Neural progenitor cell (in vitro differentiated cells): ENCODE results near the gene SKI. TPM values are rescaled to one million over a fixed set of nuclear protein-coding genes. Genes with fewer than 3 reads are reported as not detected.

ENCODE experiments used
- DNase-seq: peaks from one replicate; pipeline ENCODE4 v3.0.0-alpha.2; 2016; ENCODE audit warnings: low spot score
- H2AFZ ChIP-seq: fragments of 200-600 bp; sonication (generic); replicated peaks from 2 replicates; pipeline ENCODE4 v1.6.1; 2016; ENCODE audit warnings: antibody characterized with exemption
- H3F3A ChIP-seq: fragments of 200-600 bp; sonication (generic); 2 replicates; pipeline ENCODE4 v1.6.1; 2016; ENCODE audit warnings: antibody characterized with exemption, low read depth
- H3K27ac ChIP-seq: fragments of 200-600 bp; sonication (generic); 2 replicates; pipeline ENCODE4 v1.5.1; 2016; ENCODE audit warnings: mild to moderate bottlenecking
- H3K27me3 ChIP-seq: fragments of 200-600 bp; sonication (generic); 2 replicates; pipeline ENCODE4 v1.6.1; 2016; ENCODE audit warnings: mild to moderate bottlenecking, moderate library complexity
- H3K36me3 ChIP-seq: fragments of 200-600 bp; sonication (generic); 2 replicates; pipeline ENCODE4 v1.5.1; 2016
- H3K4me1 ChIP-seq: fragments of 200-600 bp; sonication (generic); 2 replicates; pipeline ENCODE4 v1.6.1; 2016; ENCODE audit warnings: mixed run types
- H3K4me2 ChIP-seq: fragments of 200-600 bp; sonication (generic); 2 replicates; pipeline ENCODE4 v1.6.1; 2016
- H3K4me3 ChIP-seq: fragments of 200-600 bp; sonication (generic); 2 replicates; pipeline ENCODE4 v1.5.1; 2016
- H3K79me2 ChIP-seq: fragments of 200-600 bp; sonication (generic); 2 replicates; pipeline ENCODE4 v1.6.1; 2016; ENCODE audit warnings: low read depth
- H3K9ac ChIP-seq: fragments of 200-600 bp; sonication (generic); 2 replicates; pipeline ENCODE4 v1.6.1; 2016
- H3K9me3 ChIP-seq: fragments of 200-600 bp; sonication (generic); 2 replicates; pipeline ENCODE4 v1.5.1; 2016; ENCODE audit warnings: low read depth
- H4K20me1 ChIP-seq: fragments of 200-600 bp; sonication (generic); 2 replicates; pipeline ENCODE4 v1.6.1; 2016; ENCODE audit warnings: low read depth
- H3K27ac Mint-ChIP-seq: 3 replicates; pipeline ENCODE4 v1.8.0; 2021; ENCODE audit warnings: mixed read lengths
- H3K27me3 Mint-ChIP-seq: 2 replicates; pipeline ENCODE4 v1.8.0; 2022; ENCODE audit warnings: low read depth, mild to moderate bottlenecking, inconsistent platforms, moderate library complexity, mixed read lengths; ENCODE audit not compliant: insufficient read depth
- H3K36me3 Mint-ChIP-seq: 3 replicates; pipeline ENCODE4 v1.8.0; 2021; ENCODE audit warnings: mixed read lengths
- H3K4me1 Mint-ChIP-seq: 3 replicates; pipeline ENCODE4 v1.8.0; 2021; ENCODE audit warnings: mixed read lengths
- H3K4me3 Mint-ChIP-seq: 3 replicates; pipeline ENCODE4 v1.8.0; 2021; ENCODE audit warnings: mild to moderate bottlenecking, moderate library complexity, mixed read lengths
- H3K9me3 Mint-ChIP-seq: 3 replicates; pipeline ENCODE4 v1.8.0; 2020; ENCODE audit warnings: mixed read lengths
- EZH2 ChIP-seq: fragments of 200-600 bp; sonication (generic); IDR thresholded peaks from 2 replicates; pipeline ENCODE4 v1.6.1; 2017; ENCODE audit warnings: antibody characterized with exemption, mild to moderate bottlenecking, moderate library complexity
- EZH2phosphoT487 ChIP-seq: fragments of 200-600 bp; sonication (generic); IDR thresholded peaks from 2 replicates; pipeline ENCODE4 v1.6.1; 2017; ENCODE audit warnings: antibody characterized with exemption
- total RNA-seq: library from RNA; depleted of rRNA; stranded (reverse); fragments of >200 nt; gene quantifications from 2 replicates; pipeline ENCODE4 v1.2.3, GENCODE V29; 2015; ENCODE audit warnings: low replicate concordance
- TF ChIP-seq, protein P1 (sequence below): fragments of 200-600 bp; sonication (generic); IDR thresholded peaks from 2 replicates; pipeline ENCODE4 v1.5.1; 2017; ENCODE audit warnings: antibody characterized with exemption, mild to moderate bottlenecking

SKI gene
- total RNA-seq, 1 donor from 2014 or later = 7.4 TPM

GRCh38 chr1:2184934-2185333 is 43.2 kb upstream of the SKI start:
- Mint-ChIP-seq H3K4me3 (no peak overlapping the region), H3K27ac (no peak overlapping the region), H3K9me3 (no peaks in the 10 kb centered on the region), H3K27me3 (peaks cover 7% of the 10 kb centered on the region), H3K36me3 (peaks cover 8% of the 10 kb centered on the region), H3K4me1 (peaks cover 6% of the 10 kb centered on the region)
- H3K4me3 ChIP-seq = no peak overlapping the region
- DNase-seq = no peak
- no peak overlapping the region for H3K27ac ChIP-seq
- no peak overlapping the region for H3K9ac ChIP-seq
- TF ChIP-seq EZH2phosphoT487 (no peak), EZH2 (no peak)
- TF ChIP-seq, protein P1, sequence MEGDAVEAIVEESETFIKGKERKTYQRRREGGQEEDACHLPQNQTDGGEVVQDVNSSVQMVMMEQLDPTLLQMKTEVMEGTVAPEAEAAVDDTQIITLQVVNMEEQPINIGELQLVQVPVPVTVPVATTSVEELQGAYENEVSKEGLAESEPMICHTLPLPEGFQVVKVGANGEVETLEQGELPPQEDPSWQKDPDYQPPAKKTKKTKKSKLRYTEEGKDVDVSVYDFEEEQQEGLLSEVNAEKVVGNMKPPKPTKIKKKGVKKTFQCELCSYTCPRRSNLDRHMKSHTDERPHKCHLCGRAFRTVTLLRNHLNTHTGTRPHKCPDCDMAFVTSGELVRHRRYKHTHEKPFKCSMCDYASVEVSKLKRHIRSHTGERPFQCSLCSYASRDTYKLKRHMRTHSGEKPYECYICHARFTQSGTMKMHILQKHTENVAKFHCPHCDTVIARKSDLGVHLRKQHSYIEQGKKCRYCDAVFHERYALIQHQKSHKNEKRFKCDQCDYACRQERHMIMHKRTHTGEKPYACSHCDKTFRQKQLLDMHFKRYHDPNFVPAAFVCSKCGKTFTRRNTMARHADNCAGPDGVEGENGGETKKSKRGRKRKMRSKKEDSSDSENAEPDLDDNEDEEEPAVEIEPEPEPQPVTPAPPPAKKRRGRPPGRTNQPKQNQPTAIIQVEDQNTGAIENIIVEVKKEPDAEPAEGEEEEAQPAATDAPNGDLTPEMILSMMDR = no peak
- no peaks in the 10 kb centered on the region for H3K9me3 ChIP-seq
- no peaks in the 10 kb centered on the region for H3K27me3 ChIP-seq
- no peaks in the 10 kb centered on the region for H3K79me2 ChIP-seq
- peaks cover 3% of the 10 kb centered on the region for H3K4me1 ChIP-seq
- H3F3A ChIP-seq = peaks cover 10% of the 10 kb centered on the region
- H3K36me3 ChIP-seq = no peaks in the 10 kb centered on the region
- H4K20me1 ChIP-seq = peaks cover 3% of the 10 kb centered on the region
- H3K4me2 ChIP-seq = no peak overlapping the region
- H2AFZ ChIP-seq = no peak overlapping the region

DNA sequence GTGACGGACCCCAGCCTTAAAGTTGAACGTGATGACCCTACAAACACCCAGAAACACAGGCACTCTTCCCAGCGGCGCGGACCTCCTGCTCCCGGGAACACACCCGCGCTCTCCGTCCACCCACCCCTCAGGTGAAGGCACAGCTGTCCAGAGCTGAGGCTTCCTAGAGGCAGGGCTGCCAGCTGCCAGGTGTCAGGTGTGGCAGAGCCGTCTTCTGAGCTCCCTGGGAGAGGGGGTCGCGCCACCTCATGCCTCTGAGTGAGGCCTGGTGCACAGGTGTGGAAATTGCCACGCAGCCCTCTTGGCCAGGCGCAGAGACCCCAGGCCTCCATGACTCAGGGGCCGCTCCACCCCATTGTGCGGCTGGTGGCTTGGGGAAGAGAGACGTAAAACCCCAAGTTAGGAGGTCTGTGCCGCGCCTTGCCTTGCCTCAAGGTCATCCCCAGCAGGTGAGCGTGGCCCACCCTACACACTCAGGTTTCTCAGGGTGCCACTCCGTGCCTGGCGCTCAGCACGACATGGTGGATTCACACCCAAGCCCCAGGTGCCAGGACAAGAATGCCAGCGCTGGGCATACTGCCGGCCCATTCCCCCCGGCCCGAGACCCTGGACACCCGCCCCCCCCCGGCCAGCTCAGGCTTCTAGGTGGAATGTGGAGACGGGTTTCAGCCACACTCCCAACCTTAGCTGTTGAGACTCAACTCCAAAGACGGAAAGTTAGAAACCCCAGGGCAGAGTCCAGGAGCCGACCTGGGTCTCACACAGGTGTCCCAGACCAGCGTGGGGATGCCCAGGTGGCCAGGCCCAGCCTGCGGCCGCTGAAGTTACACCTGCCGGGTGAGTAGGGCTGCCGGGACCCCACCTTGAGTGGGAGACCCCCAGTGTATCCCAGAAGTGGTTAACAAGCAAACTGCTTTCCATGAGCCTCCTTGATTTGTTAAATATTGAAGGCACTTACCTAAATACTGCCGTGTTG is 42.0 kb upstream of the SKI start:
- Histone ChIP-seq H3K79me2 (no peaks in the 10 kb centered on the region), H3K36me3 (no peaks in the 10 kb centered on the region), H3K27ac (no peak overlapping the region), H3K4me1 (peaks cover 9% of the 10 kb centered on the region), H3F3A (peaks cover 18% of the 10 kb centered on the region), H3K27me3 (no peaks in the 10 kb centered on the region), H3K9ac (no peak overlapping the region), H2AFZ (no peak overlapping the region), H3K4me3 (no peak overlapping the region), H4K20me1 (peaks cover 15% of the 10 kb centered on the region), H3K9me3 (no peaks in the 10 kb centered on the region), H3K4me2 (no peak overlapping the region)
- no peak for DNase-seq
- Mint-ChIP-seq H3K9me3 (no peaks in the 10 kb centered on the region), H3K36me3 (peaks cover 8% of the 10 kb centered on the region), H3K27ac (no peak overlapping the region), H3K4me1 (peaks cover 10% of the 10 kb centered on the region), H3K4me3 (no peak overlapping the region), H3K27me3 (peaks cover 7% of the 10 kb centered on the region)
- TF ChIP-seq EZH2 (no peak), EZH2phosphoT487 (no peak)
- TF ChIP-seq, protein P1 = no peak

GRCh38 chr1:2186901-2187300 is 41.2 kb upstream of the SKI start:
- Histone ChIP-seq H3K27ac (no peak overlapping the region), H2AFZ (no peak overlapping the region), H3K4me3 (no peak overlapping the region), H3K4me2 (no peak overlapping the region), H3K36me3 (no peaks in the 10 kb centered on the region), H4K20me1 (peaks cover 19% of the 10 kb centered on the region), H3K9ac (no peak overlapping the region), H3K4me1 (peaks cover 9% of the 10 kb centered on the region), H3K9me3 (no peaks in the 10 kb centered on the region), H3K27me3 (no peaks in the 10 kb centered on the region), H3K79me2 (peaks cover 3% of the 10 kb centered on the region), H3F3A (peaks cover 18% of the 10 kb centered on the region)
- TF ChIP-seq EZH2 (no peak), EZH2phosphoT487 (no peak)
- TF ChIP-seq, protein P1 = no peak
- peaks cover 13% of the 10 kb centered on the region for H3K4me1 Mint-ChIP-seq
- H3K27me3 Mint-ChIP-seq = peaks cover 7% of the 10 kb centered on the region
- no peak overlapping the region for H3K27ac Mint-ChIP-seq
- H3K4me3 Mint-ChIP-seq = no peak overlapping the region
- H3K36me3 Mint-ChIP-seq = peaks cover 10% of the 10 kb centered on the region
- no peaks in the 10 kb centered on the region for H3K9me3 Mint-ChIP-seq
- no peak for DNase-seq
